MM.1S (cell line): ENCODE measurements around the gene HAGHL.

Source experiments
- CTCF ChIP-seq: fragments of 300-600 bp; sonication (generic); IDR thresholded peaks from 2 replicates; pipeline ENCODE4 v1.5.1; 2016; ENCODE audit warnings: antibody characterized with exemption, low read length, mixed read lengths
- EZH2 ChIP-seq: fragments of 300-600 bp; sonication (generic); optimal IDR thresholded peaks from 2 replicates; pipeline ENCODE3; 2017; ENCODE audit warnings: low read depth, mild to moderate bottlenecking, antibody characterized with exemption, low read length, mixed read lengths
- EZH2phosphoT487 ChIP-seq: fragments of 300-600 bp; sonication (generic); IDR thresholded peaks from 2 replicates; pipeline ENCODE4 v1.6.1; 2018; ENCODE audit warnings: antibody characterized with exemption, low read length

DNA sequence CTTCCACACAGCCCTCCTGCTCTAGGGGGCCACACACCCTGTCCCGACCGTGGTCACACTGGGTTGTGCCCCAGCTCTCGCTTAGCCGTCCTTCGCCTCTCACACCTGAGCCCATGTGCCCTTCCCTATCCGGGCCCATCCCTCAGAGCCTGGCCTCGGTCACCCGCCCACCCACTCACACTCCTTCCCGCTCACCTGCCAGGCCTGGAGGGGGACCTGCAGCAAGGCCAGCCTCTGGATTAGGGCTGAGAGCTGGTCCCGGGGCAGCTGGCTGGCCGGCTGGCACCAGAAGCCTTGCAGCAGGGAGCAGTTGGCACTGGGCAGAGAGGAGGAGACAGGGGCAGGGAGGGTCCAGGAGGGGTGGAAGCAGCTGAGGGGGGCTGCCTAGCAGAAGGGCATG is 51.5 kb downstream of the HAGHL start:
- TF ChIP-seq CTCF, result no peak
- no peak for TF ChIP-seq EZH2
- no peak for TF ChIP-seq EZH2phosphoT487
